ENCODE measurements around the gene SUGCT. TPM values are rescaled to one million over a fixed set of nuclear protein-coding genes. Genes with fewer than 3 reads are reported as not detected.
"Not testable (repeated sequence)": the region's sequence is repeated elsewhere in the genome, so short reads cannot be mapped to it uniquely, and the experiment has no call there.

SUGCT gene
- total RNA-seq, 1 experiment from 2014 or later, result 17.1 TPM

GRCh38 chr7:40268810-40269209 lies 134.0 kb downstream of the SUGCT start:
- not testable (repeated sequence) for H3K27me3 ChIP-seq (replicated peaks); H3K9me3 ChIP-seq (replicated peaks); H3K4me3 ChIP-seq; H3K36me3 ChIP-seq; H3K27ac ChIP-seq; H3K4me1 ChIP-seq (replicated peaks); DNase-seq (ENCODE audit: low read depth in 1 of 2, low spot score in 2 of 2)

GRCh38 chr7:40276061-40276460 lies 141.3 kb downstream of the SUGCT start:
- Histone ChIP-seq H3K27ac (no peak overlapping the region), H3K27me3 (replicated peaks) (no peaks in the 10 kb centered on the region), H3K36me3 (no peaks in the 10 kb centered on the region), H3K4me1 (replicated peaks) (no peaks in the 10 kb centered on the region), H3K4me3 (no peak overlapping the region), H3K9me3 (replicated peaks) (no peaks in the 10 kb centered on the region)
- DNase-seq (ENCODE audit: low read depth in 1 of 2, low spot score in 2 of 2), result no peak

GRCh38 chr7:40279991-40280390 lies 145.2 kb downstream of the SUGCT start:
- H3K4me1 ChIP-seq (replicated peaks), result no peaks in the 10 kb centered on the region
- DNase-seq (ENCODE audit: low read depth in 1 of 2, low spot score in 2 of 2), result no peak
- no peaks in the 10 kb centered on the region for H3K9me3 ChIP-seq (replicated peaks)
- no peaks in the 10 kb centered on the region for H3K36me3 ChIP-seq
- H3K4me3 ChIP-seq, result no peak overlapping the region
- H3K27ac ChIP-seq, result no peak overlapping the region
- no peaks in the 10 kb centered on the region for H3K27me3 ChIP-seq (replicated peaks)

GRCh38 chr7:40282858-40283257 lies 148.1 kb downstream of the SUGCT start:
- H3K9me3 ChIP-seq (replicated peaks), result no peaks in the 10 kb centered on the region
- H3K4me3 ChIP-seq, result no peak overlapping the region
- H3K36me3 ChIP-seq, result no peaks in the 10 kb centered on the region
- no peaks in the 10 kb centered on the region for H3K4me1 ChIP-seq (replicated peaks)
- H3K27me3 ChIP-seq (replicated peaks), result no peaks in the 10 kb centered on the region
- no peak for DNase-seq (ENCODE audit: low read depth in 1 of 2, low spot score in 2 of 2)
- no peak overlapping the region for H3K27ac ChIP-seq

- no peak for DNase-seq (ENCODE audit: low read depth in 1 of 2, low spot score in 2 of 2)
- Histone ChIP-seq H3K9me3 (replicated peaks) (no peaks in the 10 kb centered on the region), H3K27ac (no peak overlapping the region), H3K27me3 (replicated peaks) (no peaks in the 10 kb centered on the region), H3K4me1 (replicated peaks) (no peaks in the 10 kb centered on the region), H3K4me3 (no peak overlapping the region), H3K36me3 (no peaks in the 10 kb centered on the region)
Measured at GRCh38 chr7:40283391-40283790, 148.6 kb downstream of the SUGCT start.

GRCh38 chr7:40288827-40289226 lies 154.0 kb downstream of the SUGCT start:
- no peak overlapping the region for H3K4me3 ChIP-seq
- H3K27ac ChIP-seq, result no peak overlapping the region
- no peaks in the 10 kb centered on the region for H3K36me3 ChIP-seq
- H3K4me1 ChIP-seq (replicated peaks), result no peaks in the 10 kb centered on the region
- H3K9me3 ChIP-seq (replicated peaks), result no peaks in the 10 kb centered on the region
- no peaks in the 10 kb centered on the region for H3K27me3 ChIP-seq (replicated peaks)
- DNase-seq (ENCODE audit: low read depth in 1 of 2, low spot score in 2 of 2), result no peak

- H3K27me3 ChIP-seq (replicated peaks), result no peaks in the 10 kb centered on the region
- H3K27ac ChIP-seq, result peak overlapping the region; percentile 57
- no peaks in the 10 kb centered on the region for H3K9me3 ChIP-seq (replicated peaks)
- H3K36me3 ChIP-seq, result no peaks in the 10 kb centered on the region
- H3K4me1 ChIP-seq (replicated peaks), result peaks cover 22% of the 10 kb centered on the region
- peak in 1 of 2 experiments; percentile 50 for DNase-seq (ENCODE audit: low read depth in 1 of 2, low spot score in 2 of 2)
- no peak overlapping the region for H3K4me3 ChIP-seq
Measured at GRCh38 chr7:40297741-40298311, 163.0 kb downstream of the SUGCT start.

GRCh38 chr7:40298421-40298820 lies 163.6 kb downstream of the SUGCT start:
- peak overlapping the region; percentile 57 for H3K27ac ChIP-seq
- peaks cover 22% of the 10 kb centered on the region for H3K4me1 ChIP-seq (replicated peaks)
- H3K36me3 ChIP-seq, result no peaks in the 10 kb centered on the region
- H3K27me3 ChIP-seq (replicated peaks), result no peaks in the 10 kb centered on the region
- DNase-seq (ENCODE audit: low read depth in 1 of 2, low spot score in 2 of 2), result peak in 1 of 2 experiments; percentile 38
- no peak overlapping the region for H3K4me3 ChIP-seq
- H3K9me3 ChIP-seq (replicated peaks), result no peaks in the 10 kb centered on the region

GRCh38 chr7:40299097-40299496 lies 164.3 kb downstream of the SUGCT start:
- Histone ChIP-seq H3K9me3 (replicated peaks) (no peaks in the 10 kb centered on the region), H3K36me3 (no peaks in the 10 kb centered on the region), H3K4me3 (no peak overlapping the region), H3K27ac (peak overlapping the region; percentile 57), H3K4me1 (replicated peaks) (peaks cover 22% of the 10 kb centered on the region), H3K27me3 (replicated peaks) (no peaks in the 10 kb centered on the region)
- peak; percentile 56 to 74 for DNase-seq (ENCODE audit: low read depth in 1 of 2, low spot score in 2 of 2)

- Histone ChIP-seq H3K4me3 (no peak overlapping the region), H3K9me3 (replicated peaks) (no peaks in the 10 kb centered on the region), H3K27me3 (replicated peaks) (no peaks in the 10 kb centered on the region), H3K27ac (no peak overlapping the region), H3K36me3 (no peaks in the 10 kb centered on the region), H3K4me1 (replicated peaks) (peaks cover 22% of the 10 kb centered on the region)
- DNase-seq (ENCODE audit: low read depth in 1 of 2, low spot score in 2 of 2), result no peak
Measured at GRCh38 chr7:40300146-40300670, 165.4 kb downstream of the SUGCT start.

GRCh38 chr7:40301486-40302068 lies 166.8 kb downstream of the SUGCT start:
- H3K27ac ChIP-seq, result no peak overlapping the region
- H3K9me3 ChIP-seq (replicated peaks), result no peaks in the 10 kb centered on the region
- no peaks in the 10 kb centered on the region for H3K27me3 ChIP-seq (replicated peaks)
- no peak overlapping the region for H3K4me3 ChIP-seq
- peaks cover 28% of the 10 kb centered on the region for H3K4me1 ChIP-seq (replicated peaks)
- no peak for DNase-seq (ENCODE audit: low read depth in 1 of 2, low spot score in 2 of 2)
- no peaks in the 10 kb centered on the region for H3K36me3 ChIP-seq

GRCh38 chr7:40303996-40304395 lies 169.2 kb downstream of the SUGCT start:
- Histone ChIP-seq H3K36me3 (no peaks in the 10 kb centered on the region), H3K27ac (no peak overlapping the region), H3K4me1 (replicated peaks) (peaks cover 19% of the 10 kb centered on the region), H3K4me3 (no peak overlapping the region), H3K27me3 (replicated peaks) (no peaks in the 10 kb centered on the region), H3K9me3 (replicated peaks) (no peaks in the 10 kb centered on the region)
- DNase-seq (ENCODE audit: low read depth in 1 of 2, low spot score in 2 of 2), result no peak

GRCh38 chr7:40305229-40305628 lies 170.4 kb downstream of the SUGCT start:
- Histone ChIP-seq H3K4me1 (replicated peaks) (peaks cover 14% of the 10 kb centered on the region), H3K27me3 (replicated peaks) (no peaks in the 10 kb centered on the region), H3K36me3 (no peaks in the 10 kb centered on the region), H3K9me3 (replicated peaks) (no peaks in the 10 kb centered on the region), H3K4me3 (no peak overlapping the region), H3K27ac (no peak overlapping the region)
- DNase-seq (ENCODE audit: low read depth in 1 of 2, low spot score in 2 of 2), result no peak

GRCh38 chr7:40306025-40306424 lies 171.2 kb downstream of the SUGCT start:
- DNase-seq (ENCODE audit: low read depth in 1 of 2, low spot score in 2 of 2), result no peak
- Histone ChIP-seq H3K9me3 (replicated peaks) (no peaks in the 10 kb centered on the region), H3K36me3 (no peaks in the 10 kb centered on the region), H3K4me1 (replicated peaks) (peaks cover 14% of the 10 kb centered on the region), H3K27ac (no peak overlapping the region), H3K27me3 (replicated peaks) (no peaks in the 10 kb centered on the region), H3K4me3 (no peak overlapping the region)
